Hematopoietic multipotent progenitor cell treated with erythropoietin and hydrocortisone succinate and interleukin-3 and kit ligand, for 6 days (in vitro differentiated cells): Measurements from ENCODE around the gene FMN1.
"Not testable (repeated sequence)": the region's sequence is repeated elsewhere in the genome, so short reads cannot be mapped to it uniquely, and the experiment has no call there.

Experiments used
- DNase-seq: peaks from one replicate; pipeline ENCODE4 v3.0.0-alpha.2; 2015

The FMN1 gene

GRCh38 chr15:32953533-32953910 lies 241.0 kb downstream of the FMN1 start:
- no peak for DNase-seq

GRCh38 chr15:32952901-32953532 lies 241.5 kb downstream of the FMN1 start:
- DNase-seq, result no peak

GRCh38 chr15:32951736-32952464 lies 242.6 kb downstream of the FMN1 start:
- no peak for DNase-seq

GRCh38 chr15:32950051-32950450 lies 244.5 kb downstream of the FMN1 start:
- not testable (repeated sequence) for DNase-seq

- DNase-seq, result no peak
Measured at GRCh38 chr15:32946210-32946609, 248.3 kb downstream of the FMN1 start.

- DNase-seq, result no peak
Measured at GRCh38 chr15:32944431-32944830, 250.1 kb downstream of the FMN1 start.

GRCh38 chr15:32943711-32944110 lies 250.8 kb downstream of the FMN1 start:
- no peak for DNase-seq

- DNase-seq, result no peak
Measured at GRCh38 chr15:32942401-32942841, 252.1 kb downstream of the FMN1 start.

GRCh38 chr15:32941823-32942222 lies 252.7 kb downstream of the FMN1 start:
- no peak for DNase-seq

- no peak for DNase-seq
Measured at GRCh38 chr15:32936976-32937375, 257.5 kb downstream of the FMN1 start.

- peak; percentile 47 for DNase-seq
Measured at GRCh38 chr15:32936283-32936918, 258.1 kb downstream of the FMN1 start.

GRCh38 chr15:32935139-32935538 lies 259.4 kb downstream of the FMN1 start:
- DNase-seq, result no peak

GRCh38 chr15:32933236-32933635 lies 261.3 kb downstream of the FMN1 start:
- DNase-seq, result no peak

- no peak for DNase-seq
Measured at GRCh38 chr15:32928876-32929275, 265.6 kb downstream of the FMN1 start.

- DNase-seq, result no peak
Measured at GRCh38 chr15:32927124-32927523, 267.4 kb downstream of the FMN1 start.

GRCh38 chr15:32923176-32923575 lies 271.3 kb downstream of the FMN1 start:
- no peak for DNase-seq

GRCh38 chr15:32922541-32922940 lies 272.0 kb downstream of the FMN1 start:
- no peak for DNase-seq

GRCh38 chr15:32919749-32920414 lies 274.6 kb downstream of the FMN1 start:
- no peak for DNase-seq

GRCh38 chr15:32918547-32918946 lies 276.0 kb downstream of the FMN1 start:
- no peak for DNase-seq

GRCh38 chr15:32910839-32911238 lies 283.7 kb downstream of the FMN1 start:
- no peak for DNase-seq

- DNase-seq, result no peak
Measured at GRCh38 chr15:32909431-32909830, 285.1 kb downstream of the FMN1 start.

GRCh38 chr15:32908872-32909271 lies 285.6 kb downstream of the FMN1 start:
- DNase-seq, result no peak

GRCh38 chr15:32908135-32908801 lies 286.2 kb downstream of the FMN1 start:
- no peak for DNase-seq
